CD4-positive, alpha-beta T cell treated with Interleukin-17A for 4 hours (primary cell): Measurements from ENCODE around the gene SLC25A18.
"Not testable (repeated sequence)": the region's sequence is repeated elsewhere in the genome, so short reads cannot be mapped to it uniquely, and the experiment has no call there.

Experiments
- DNase-seq: peaks from one replicate; pipeline ENCODE4 v3.0.0-alpha.2; 2020; ENCODE audit warnings: mixed read lengths

SLC25A18 gene

GRCh38 chr22:17612057-17612456 is 48.8 kb downstream of the SLC25A18 start:
- no peak for DNase-seq

- no peak for DNase-seq
These were observed 50.0 kb downstream of the SLC25A18 start for GRCh38 chr22:17613280-17613679.

GRCh38 chr22:17627961-17628405 is 64.7 kb downstream of the SLC25A18 start:
- DNase-seq = no peak

DNA sequence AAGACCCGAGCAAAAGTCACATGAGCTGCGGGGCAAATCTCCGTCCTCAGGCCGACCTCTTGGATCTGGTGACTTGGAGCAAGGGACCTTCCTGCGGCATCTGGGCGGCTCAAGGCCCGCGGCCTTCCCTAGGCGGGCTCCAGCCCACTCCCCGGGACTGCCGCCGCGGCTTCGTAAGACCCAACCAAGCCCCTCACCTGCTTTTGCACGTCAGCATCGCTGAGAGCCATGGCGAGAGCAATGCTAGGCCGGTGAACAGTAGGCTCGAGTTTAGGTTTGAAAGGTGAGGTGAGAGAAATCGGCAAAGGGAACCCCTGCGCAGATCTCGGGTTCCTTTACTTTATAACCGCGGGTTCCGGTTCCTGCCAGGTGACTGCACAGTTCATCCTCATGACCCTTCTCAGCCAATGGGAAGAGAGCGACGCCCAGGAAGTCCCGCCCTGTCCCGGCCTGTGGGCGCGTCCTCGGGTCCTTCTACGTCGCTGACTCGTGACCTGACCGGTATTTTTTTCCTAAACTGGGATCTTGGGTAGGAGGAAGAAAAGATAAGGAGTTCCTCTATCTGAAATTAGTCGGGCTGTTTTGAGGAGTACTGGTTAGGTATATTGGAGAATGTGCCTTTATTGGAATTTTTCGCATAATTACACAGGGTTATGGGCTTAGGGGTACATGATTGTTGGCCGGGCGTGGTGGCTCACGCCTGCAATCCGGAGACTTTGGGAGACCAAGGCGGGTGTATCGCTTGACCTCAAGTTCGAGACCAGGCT is 65.3 kb downstream of the SLC25A18 start, which contains the start of gene ATP6V1E1:
ATP6V1E1 (minus strand) TSS at position 344 of the 767 bp plus-strand sequence; CDS start at position 230, 114 bp downstream.
- peak; percentile 93 for DNase-seq

DNA sequence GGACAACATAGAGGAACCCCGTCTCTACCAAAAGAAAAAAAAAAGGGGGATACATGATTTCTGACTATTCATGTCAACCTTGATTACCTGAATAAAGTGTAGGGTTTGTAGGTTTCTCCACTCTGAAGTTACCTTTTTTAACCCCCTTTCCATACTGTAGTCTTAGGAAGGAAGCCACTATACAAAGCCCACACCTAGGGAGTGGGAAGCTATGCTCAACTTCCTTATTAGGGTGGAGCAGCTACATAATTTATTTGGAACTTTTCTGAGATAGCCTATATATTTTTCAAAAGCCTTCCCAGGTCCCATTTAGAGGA is 65.8 kb downstream of the SLC25A18 start:
- no peak for DNase-seq

- DNase-seq = no peak
These were observed 66.3 kb downstream of the SLC25A18 start for GRCh38 chr22:17629641-17630040.

GRCh38 chr22:17631076-17631565 is 67.8 kb downstream of the SLC25A18 start:
- DNase-seq = no peak

DNA sequence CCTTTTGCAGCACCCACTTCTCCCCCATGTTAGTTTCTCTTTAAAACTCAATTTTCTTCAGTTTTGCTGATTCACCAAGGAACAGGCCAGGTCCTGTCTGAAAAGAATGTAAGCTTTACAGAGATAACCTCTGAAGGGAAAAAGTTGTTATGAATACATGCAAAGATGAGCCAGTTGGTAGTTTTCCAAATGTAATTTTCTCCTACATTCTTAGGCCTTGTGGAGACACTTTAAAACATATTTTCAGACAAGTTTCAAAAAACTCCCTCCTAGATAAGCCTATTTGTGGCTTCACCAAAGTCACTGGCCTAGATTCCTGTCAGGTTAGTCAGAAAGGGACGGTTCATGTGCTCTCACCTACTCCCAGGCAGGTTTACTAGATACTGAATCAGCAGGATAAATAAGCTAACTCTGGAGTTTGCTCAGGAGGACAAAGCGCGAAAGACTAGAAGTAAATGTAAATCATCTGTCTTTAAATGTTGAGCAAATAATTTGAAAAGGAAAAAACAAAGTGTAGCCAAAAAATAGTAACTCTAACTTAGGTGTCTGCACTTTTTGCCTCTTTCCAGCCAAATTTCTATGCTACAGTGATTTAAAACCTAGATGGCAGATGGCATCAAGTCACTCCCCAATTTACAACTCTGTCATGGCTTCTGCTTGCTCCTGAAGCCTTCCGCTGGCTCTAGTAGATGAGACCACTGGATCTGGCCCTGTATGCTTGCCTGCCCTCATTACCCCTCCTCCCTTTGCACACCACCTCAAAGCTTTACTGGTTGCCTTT is 70.1 kb downstream of the SLC25A18 start:
- no peak for DNase-seq

- DNase-seq = no peak
These were observed 70.7 kb downstream of the SLC25A18 start for GRCh38 chr22:17633998-17634323.

DNA sequence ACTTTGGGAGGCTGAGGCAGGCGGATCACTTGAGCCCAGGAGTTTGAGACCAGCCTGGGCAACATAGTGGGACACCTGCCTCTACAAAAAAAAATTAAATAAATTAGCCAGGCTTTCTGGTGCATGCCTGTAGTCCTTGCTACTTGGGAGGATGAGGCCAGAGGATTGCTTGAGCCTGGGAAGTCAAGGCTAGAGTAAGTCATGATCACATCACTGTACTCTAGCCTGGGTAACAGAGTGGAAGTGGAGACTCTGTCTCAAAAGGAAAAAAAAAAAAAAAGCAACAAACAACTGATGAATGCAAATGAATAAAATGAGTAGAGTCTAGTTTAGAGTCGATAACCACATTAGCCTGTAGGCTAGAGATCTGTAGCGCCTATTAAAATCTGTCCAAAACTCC is 71.4 kb downstream of the SLC25A18 start:
- DNase-seq = no peak

GRCh38 chr22:17636850-17637249 is 73.6 kb downstream of the SLC25A18 start:
- not testable (repeated sequence) for DNase-seq

DNA sequence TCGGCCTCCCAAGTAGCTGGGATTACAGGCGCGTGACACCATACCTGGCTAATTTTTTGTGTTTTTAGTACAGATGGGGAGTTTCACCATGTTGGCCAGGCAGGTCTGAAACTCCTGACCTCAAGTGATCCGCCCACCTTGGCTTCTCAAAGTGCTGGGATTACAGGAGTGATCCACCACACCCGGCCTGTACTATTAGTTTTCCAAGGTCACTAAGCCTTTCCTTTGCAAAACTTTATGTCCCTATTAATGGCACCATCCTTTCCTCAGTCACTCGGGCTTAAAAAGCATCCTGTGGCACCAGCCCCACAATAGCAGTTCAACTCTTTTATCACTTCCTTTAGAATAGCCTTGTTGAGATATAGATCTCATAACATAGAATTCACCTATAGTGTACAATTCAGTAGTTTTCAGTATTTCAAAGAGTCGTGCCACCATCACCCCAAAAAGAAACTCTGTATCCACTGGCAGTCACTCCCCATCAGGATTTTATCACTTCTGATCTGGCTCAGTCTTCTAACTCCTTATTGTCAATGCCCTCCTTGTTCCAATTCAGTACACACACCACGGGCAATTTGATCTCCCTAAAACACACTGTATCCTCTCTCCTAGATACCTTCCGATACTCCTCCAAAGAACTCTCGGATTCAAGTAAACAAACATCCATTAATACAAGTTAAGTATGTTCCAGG is 74.3 kb downstream of the SLC25A18 start:
- DNase-seq = no peak

- DNase-seq = no peak
These were observed 74.8 kb downstream of the SLC25A18 start for GRCh38 chr22:17638182-17638431.

DNA sequence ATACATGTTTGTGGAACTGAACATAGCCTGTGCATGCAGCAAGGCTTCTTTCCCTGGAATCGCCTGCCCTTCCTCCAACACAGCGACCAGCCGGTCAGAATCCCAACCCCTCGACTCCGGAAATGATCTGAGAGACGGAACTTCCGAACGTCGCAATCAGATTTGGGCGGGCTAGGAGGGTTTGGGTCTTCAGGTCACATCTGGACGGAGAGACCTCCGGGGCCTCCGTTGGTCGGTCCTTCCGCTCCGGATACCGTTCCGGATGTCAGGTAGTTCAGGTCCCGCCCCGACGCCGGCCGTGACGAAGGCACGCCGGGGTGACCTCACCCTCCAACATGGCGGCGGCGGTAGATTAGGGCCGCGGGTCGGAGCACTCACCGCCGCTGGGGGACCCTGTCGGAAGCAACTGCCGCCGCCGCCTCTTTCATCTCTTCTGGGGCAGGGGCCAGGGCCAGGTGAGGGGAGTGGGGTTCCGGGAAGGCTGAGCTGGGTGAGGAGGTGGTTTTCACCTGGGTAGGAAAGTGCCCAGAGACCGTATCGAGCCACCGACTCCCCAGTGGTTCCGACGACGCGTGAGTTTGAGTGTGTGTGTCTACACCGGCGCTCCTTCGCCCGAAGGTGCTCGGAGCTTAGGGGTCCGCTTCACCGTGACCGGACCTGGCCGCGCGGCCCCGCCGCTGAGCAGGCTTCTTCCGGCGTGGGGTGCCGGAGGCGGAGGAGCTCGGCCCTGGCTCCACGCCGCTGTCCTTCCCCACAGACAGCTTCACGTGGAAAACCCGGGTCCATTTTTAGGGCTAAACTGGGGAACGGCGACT is 75.3 kb downstream of the SLC25A18 start, which contains the start of gene BCL2L13:
BCL2L13 (plus strand) TSS at position 326 of the 815 bp plus-strand sequence. CDS start 16,955 bp downstream, outside the sequence.
- DNase-seq = peak; percentile 90

DNA sequence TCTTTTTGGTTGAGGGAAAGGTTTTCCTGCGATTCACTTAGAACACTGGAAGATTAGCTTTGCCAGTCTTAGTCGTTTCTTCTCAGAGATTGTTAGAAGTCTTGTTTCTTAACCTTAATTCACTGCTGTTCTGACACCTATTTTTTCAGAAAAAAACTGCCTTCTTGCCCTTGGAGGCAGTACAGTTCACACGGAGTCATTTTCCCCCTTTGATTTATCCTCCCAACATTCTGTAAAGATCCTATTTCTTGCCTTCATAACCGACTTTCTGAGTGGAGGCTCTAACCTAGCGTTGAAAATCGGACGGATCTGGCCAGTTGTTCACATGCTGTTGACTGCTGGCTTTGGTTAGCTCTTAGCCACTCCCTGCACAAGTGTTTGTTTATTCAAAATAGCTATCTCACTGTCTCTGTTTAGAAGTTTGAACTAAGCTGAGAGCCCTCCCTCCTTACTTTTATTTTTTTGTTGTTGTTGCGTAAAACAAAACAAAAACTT is 76.0 kb downstream of the SLC25A18 start:
- DNase-seq = no peak
